PC-9 (cell line): ENCODE measurements around the gene C14orf93. TPM values are rescaled to one million over a fixed set of nuclear protein-coding genes. Genes with fewer than 3 reads are reported as not detected.

Source experiments
- BruUV-seq: library from RNA; stranded (reverse); fragments of 400-500 nt; replicated peaks from 2 replicates; lab custom pipeline; 2021; lab: Mats Ljungman, UMichigan
- CTCF ChIA-PET: fragments of 300-600 bp; sonication (Branson Sonifier 250); formaldehyde crosslinking; loops from one replicate; lab custom pipeline; 2022; ENCODE audit warnings: antibody characterized with exemption; lab: Charles Lee
- POLR2A ChIA-PET: fragments of 300-600 bp; sonication (Branson Sonifier 250); formaldehyde crosslinking; loops from one replicate; lab custom pipeline; 2022; ENCODE audit warnings: antibody characterized with exemption; ENCODE audit not compliant: unreplicated experiment; lab: Charles Lee
- DNase-seq, 2 experiments: peaks; one replicate each; pipeline versions ENCODE4 v3.0.0 to v3.0.0-alpha.2; 2015 to 2022; ENCODE audit warnings: mixed read lengths in 1 of 2
- H2AFZ ChIP-seq: fragments of 200-600 bp; sonication (generic); 2 replicates; pipeline ENCODE4 v1.8.1; 2017; ENCODE audit warnings: antibody characterized with exemption
- H3F3A ChIP-seq: fragments of 200-600 bp; sonication (generic); 2 replicates; pipeline ENCODE4 v1.8.1; 2017; ENCODE audit warnings: antibody characterized with exemption, mild to moderate bottlenecking, low read depth; ENCODE audit not compliant: insufficient read depth
- H3K27ac ChIP-seq: fragments of 200-600 bp; sonication (generic); 2 replicates; pipeline ENCODE4 v1.6.1; 2016; ENCODE audit warnings: mixed run types
- H3K27me3 ChIP-seq: fragments of 200-600 bp; sonication (generic); 2 replicates; pipeline ENCODE4 v1.6.1; 2016; ENCODE audit warnings: low read depth, mixed run types; ENCODE audit not compliant: insufficient read depth
- H3K36me3 ChIP-seq: fragments of 200-600 bp; sonication (generic); 2 replicates; pipeline ENCODE4 v1.6.1; 2016; ENCODE audit warnings: low read depth, mixed run types
- H3K4me1 ChIP-seq: fragments of 200-600 bp; sonication (generic); replicated peaks from 2 replicates; pipeline ENCODE4 v1.6.1; 2016; ENCODE audit warnings: mixed run types; ENCODE audit not compliant: insufficient read depth
- H3K4me2 ChIP-seq: fragments of 200-600 bp; sonication (generic); 2 replicates; pipeline ENCODE4 v1.6.1; 2017; ENCODE audit warnings: mixed run types
- H3K4me3 ChIP-seq: fragments of 200-600 bp; sonication (generic); 2 replicates; pipeline ENCODE4 v1.6.1; 2016; ENCODE audit warnings: mixed run types
- H3K79me2 ChIP-seq: fragments of 200-600 bp; sonication (generic); 2 replicates; pipeline ENCODE4 v1.6.1; 2017; ENCODE audit warnings: low read depth, mixed run types
- H3K9me2 ChIP-seq: fragments of 200-600 bp; sonication (generic); 2 replicates; pipeline ENCODE4 v1.8.1; 2017; ENCODE audit warnings: mild to moderate bottlenecking; ENCODE audit not compliant: insufficient read depth
- H3K9me3 ChIP-seq: fragments of 200-600 bp; sonication (generic); 2 replicates; pipeline ENCODE4 v1.8.1; 2016; ENCODE audit warnings: low read depth; ENCODE audit not compliant: insufficient read depth
- H4K20me1 ChIP-seq: fragments of 200-600 bp; sonication (generic); 2 replicates; pipeline ENCODE4 v1.8.1; 2017; ENCODE audit not compliant: insufficient read depth
- CTCF ChIP-seq: fragments of 200-600 bp; sonication (generic); conservative IDR thresholded peaks from 2 replicates; pipeline ENCODE4 v1.6.1; 2017; ENCODE audit warnings: mixed run types, antibody characterized with exemption, mild to moderate bottlenecking, moderate library complexity
- EZH2 ChIP-seq: fragments of 200-600 bp; sonication (generic); IDR thresholded peaks from 2 replicates; pipeline ENCODE4 v1.8.0; 2017; ENCODE audit warnings: antibody characterized with exemption, low read depth
- intact Hi-C: fragments of 100-400 bp; cut with micrococcal nuclease; formaldehyde crosslinking; loops from one replicate; pipeline ENCODE4 v1.10.0; 2022; ENCODE audit not compliant: unreplicated experiment
- total RNA-seq: library from RNA; stranded (reverse); gene quantifications from 2 replicates; pipeline ENCODE4 v1.2.3, GENCODE V29; 2021

The C14orf93 gene
- total RNA-seq, 1 experiment from 2014 or later: 13.9 TPM

GRCh38 chr14:22994762-22995275 is 15.1 kb downstream of the C14orf93 start:
- ChIA-PET CTCF (interaction anchor here (0.6 to 1.6 kb wide), 12 partner anchors 8 to 358 kb away, joined by 3 to 11 read pairs (median 4); partner anchors contain the start of genes ACIN1 and C14orf119), POLR2A (interaction anchor here (0.7 kb wide), 2 partner anchors 12 to 563 kb away, joined by 3 to 4 read pairs; no protein-coding TSS in a partner anchor)
- no peak overlapping the region for H3K27ac ChIP-seq
- H4K20me1 ChIP-seq: no peaks in the 10 kb centered on the region
- no peak overlapping the region for H2AFZ ChIP-seq
- no peaks in the 10 kb centered on the region for H3K27me3 ChIP-seq
- no peak for TF ChIP-seq CTCF
- TF ChIP-seq EZH2: no peak
- H3F3A ChIP-seq: peaks cover 4% of the 10 kb centered on the region; the same call in 1 of the 2 replicates
- H3K9me3 ChIP-seq: no peaks in the 10 kb centered on the region
- no peak overlapping the region for H3K4me3 ChIP-seq
- intact Hi-C loops: no loop called here
- no peak overlapping the region for H3K4me2 ChIP-seq
- no peaks in the 10 kb centered on the region for H3K79me2 ChIP-seq
- no peaks in the 10 kb centered on the region for H3K36me3 ChIP-seq
- BruUV-seq: no TSS peak
- H3K9me2 ChIP-seq: no peaks in the 10 kb centered on the region
- DNase-seq: no peak
- H3K4me1 ChIP-seq: no peaks in the 10 kb centered on the region

- POLR2A ChIA-PET: no interaction called here
- Histone ChIP-seq H4K20me1 (no peaks in the 10 kb centered on the region), H3K36me3 (no peaks in the 10 kb centered on the region), H3K79me2 (no peaks in the 10 kb centered on the region), H3K9me3 (no peaks in the 10 kb centered on the region), H3K27ac (no peak overlapping the region), H3K4me2 (no peak overlapping the region), H3K4me3 (no peak overlapping the region), H3K9me2 (no peaks in the 10 kb centered on the region), H3K4me1 (no peaks in the 10 kb centered on the region), H3F3A (peaks cover 4% of the 10 kb centered on the region; the same call in 1 of the 2 replicates), H3K27me3 (no peaks in the 10 kb centered on the region), H2AFZ (no peak overlapping the region)
- no TSS peak for BruUV-seq
- intact Hi-C loops: no loop called here
- CTCF ChIA-PET: no interaction called here
- DNase-seq: no peak
- no peak for TF ChIP-seq CTCF
- no peak for TF ChIP-seq EZH2
Measured at GRCh38 chr14:22993517-22993916, 16.4 kb downstream of the C14orf93 start.

DNA sequence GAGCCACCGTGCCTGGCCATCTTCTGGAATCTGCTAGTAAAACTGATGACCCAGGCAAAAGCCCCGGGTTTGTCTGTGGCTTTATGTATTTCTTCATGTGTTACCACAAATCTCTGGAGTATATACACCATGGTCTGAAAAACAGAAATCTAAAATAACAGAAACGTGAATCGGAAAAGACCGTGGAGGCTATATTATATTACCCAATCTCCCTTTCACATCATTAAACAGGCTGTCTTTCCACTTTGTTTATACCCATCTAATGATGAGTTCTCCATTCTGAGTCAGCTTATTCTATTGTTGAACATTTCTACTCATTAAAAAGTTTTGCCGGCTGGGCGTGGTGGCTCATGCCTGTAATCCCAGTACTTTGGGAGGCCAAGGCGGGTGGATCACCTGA is 18.1 kb downstream of the C14orf93 start:
- ChIA-PET POLR2A (no interaction called here), CTCF (no interaction called here)
- Histone ChIP-seq H3K4me3 (no peak overlapping the region), H3K79me2 (no peaks in the 10 kb centered on the region), H3K27ac (no peak overlapping the region), H3K36me3 (no peaks in the 10 kb centered on the region), H3K9me3 (no peaks in the 10 kb centered on the region), H3F3A (peaks cover 4% of the 10 kb centered on the region; the same call in 1 of the 2 replicates), H3K4me2 (no peak overlapping the region), H3K4me1 (no peaks in the 10 kb centered on the region), H3K9me2 (no peaks in the 10 kb centered on the region), H2AFZ (no peak overlapping the region), H3K27me3 (no peaks in the 10 kb centered on the region), H4K20me1 (no peaks in the 10 kb centered on the region)
- intact Hi-C loops: no loop called here
- DNase-seq: no peak
- BruUV-seq: no TSS peak
- TF ChIP-seq EZH2 (no peak), CTCF (no peak)
